ENCODE data around the gene PALLD.

DNA sequence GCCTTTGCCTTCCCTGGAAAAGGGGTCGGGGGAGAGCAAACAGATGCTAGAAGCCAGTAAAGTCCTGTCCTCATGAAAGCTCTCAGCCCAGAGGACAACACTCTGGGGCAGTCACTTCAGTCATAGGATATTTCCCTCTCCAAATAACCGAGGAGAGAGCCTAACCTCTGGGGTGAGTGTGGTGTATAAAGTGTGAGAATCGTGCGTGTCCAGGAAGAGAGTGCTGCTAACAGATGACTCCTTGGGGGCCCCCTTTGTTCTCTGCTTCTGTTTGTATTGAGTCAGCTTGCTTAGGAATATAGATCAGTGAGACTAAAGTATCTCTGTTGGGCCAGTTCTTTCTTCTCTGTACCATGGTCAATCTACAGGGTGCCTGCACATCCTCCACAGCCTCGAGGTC, 247.2 kb downstream of the PALLD start:
- TF ChIP-seq POLR2A (IDR thresholded peaks at IDR 0.05; ENCODE audit: control extremely low read depth in 1 of 2, low read depth in 2 of 2, low read length in 2 of 2) (no peak), YY1 (IDR thresholded peaks at IDR 0.05; ENCODE audit: low read depth, low read length) (no peak), CEBPB (IDR thresholded peaks at IDR 0.05; ENCODE audit: low read depth, low read length) (no peak), EZH2 (IDR thresholded peaks at IDR 0.05; ENCODE audit: low read depth, low read length, severe bottlenecking) (no peak), SIX5 (IDR thresholded peaks at IDR 0.05; ENCODE audit: low read depth, low read length) (no peak), JUN (IDR thresholded peaks at IDR 0.05; ENCODE audit: low read depth, low read length) (no peak), JUND (IDR thresholded peaks at IDR 0.05; ENCODE audit: low read length) (no peak)
- TF ChIP-seq, protein P1, sequence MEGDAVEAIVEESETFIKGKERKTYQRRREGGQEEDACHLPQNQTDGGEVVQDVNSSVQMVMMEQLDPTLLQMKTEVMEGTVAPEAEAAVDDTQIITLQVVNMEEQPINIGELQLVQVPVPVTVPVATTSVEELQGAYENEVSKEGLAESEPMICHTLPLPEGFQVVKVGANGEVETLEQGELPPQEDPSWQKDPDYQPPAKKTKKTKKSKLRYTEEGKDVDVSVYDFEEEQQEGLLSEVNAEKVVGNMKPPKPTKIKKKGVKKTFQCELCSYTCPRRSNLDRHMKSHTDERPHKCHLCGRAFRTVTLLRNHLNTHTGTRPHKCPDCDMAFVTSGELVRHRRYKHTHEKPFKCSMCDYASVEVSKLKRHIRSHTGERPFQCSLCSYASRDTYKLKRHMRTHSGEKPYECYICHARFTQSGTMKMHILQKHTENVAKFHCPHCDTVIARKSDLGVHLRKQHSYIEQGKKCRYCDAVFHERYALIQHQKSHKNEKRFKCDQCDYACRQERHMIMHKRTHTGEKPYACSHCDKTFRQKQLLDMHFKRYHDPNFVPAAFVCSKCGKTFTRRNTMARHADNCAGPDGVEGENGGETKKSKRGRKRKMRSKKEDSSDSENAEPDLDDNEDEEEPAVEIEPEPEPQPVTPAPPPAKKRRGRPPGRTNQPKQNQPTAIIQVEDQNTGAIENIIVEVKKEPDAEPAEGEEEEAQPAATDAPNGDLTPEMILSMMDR (IDR thresholded peaks at IDR 0.05; ENCODE audit: control extremely low read depth in 1 of 3, insufficient read depth in 1 of 3, low read depth in 1 of 3, low read length in 3 of 3) = no peak
- TF ChIP-seq, protein P2, sequence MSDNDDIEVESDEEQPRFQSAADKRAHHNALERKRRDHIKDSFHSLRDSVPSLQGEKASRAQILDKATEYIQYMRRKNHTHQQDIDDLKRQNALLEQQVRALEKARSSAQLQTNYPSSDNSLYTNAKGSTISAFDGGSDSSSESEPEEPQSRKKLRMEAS (IDR thresholded peaks at IDR 0.05) = no peak
- TF ChIP-seq, protein P3, sequence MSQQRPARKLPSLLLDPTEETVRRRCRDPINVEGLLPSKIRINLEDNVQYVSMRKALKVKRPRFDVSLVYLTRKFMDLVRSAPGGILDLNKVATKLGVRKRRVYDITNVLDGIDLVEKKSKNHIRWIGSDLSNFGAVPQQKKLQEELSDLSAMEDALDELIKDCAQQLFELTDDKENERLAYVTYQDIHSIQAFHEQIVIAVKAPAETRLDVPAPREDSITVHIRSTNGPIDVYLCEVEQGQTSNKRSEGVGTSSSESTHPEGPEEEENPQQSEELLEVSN (IDR thresholded peaks at IDR 0.05) = no peak

Measured in H1 (cell line).